H1 (cell line): ENCODE results near the gene KHDRBS2. TPM values are rescaled to one million over a fixed set of nuclear protein-coding genes. Genes with fewer than 3 reads are reported as not detected.

ENCODE experiments used
- CTCF ChIA-PET: fragments of 300-600 bp; sonication (Branson Sonifier 250); formaldehyde crosslinking; loops from one replicate; lab custom pipeline; 2021; ENCODE audit not compliant: partially characterized antibody; lab: Charles Lee
- POLR2A ChIA-PET: fragments of 300-600 bp; sonication (Branson Sonifier 250); formaldehyde crosslinking; loops from one replicate; lab custom pipeline; 2021; ENCODE audit warnings: inconsistent platforms; ENCODE audit not compliant: partially characterized antibody; lab: Charles Lee
- DNase-seq, 2 experiments: peaks; one replicate each; pipeline versions ENCODE4 v3.0.0 to v3.0.0-alpha.2; 2010 to 2022; ENCODE audit warnings: low spot score in 2 of 2, low read depth in 1 of 2, mixed read lengths in 1 of 2
- FAIRE-seq: peaks from 2 replicates; lab custom pipeline; 2011; peaks lifted over from hg19 to GRCh38; lab: Jason Lieb, UNC
- H2AFZ ChIP-seq: 2 replicates; pipeline ENCODE4 v1.8.1; 2012; ENCODE audit warnings: low read length, inconsistent platforms
- H2AK5ac ChIP-seq: 2 replicates; pipeline ENCODE4 v1.6.1; 2013; ENCODE audit warnings: low read depth, low read length
- H2BK120ac ChIP-seq: replicated peaks from 2 replicates; pipeline ENCODE3; 2013; ENCODE audit warnings: low read depth, low read length, inconsistent platforms
- H2BK12ac ChIP-seq: 2 replicates; pipeline ENCODE4 v1.6.1; 2013; ENCODE audit warnings: low read depth, low read length
- H2BK15ac ChIP-seq: 2 replicates; pipeline ENCODE4 v1.6.1; 2013; ENCODE audit warnings: low read length
- H2BK20ac ChIP-seq: 2 replicates; pipeline ENCODE4 v1.6.1; 2013; ENCODE audit warnings: low read length
- H2BK5ac ChIP-seq: 2 replicates; pipeline ENCODE4 v1.6.1; 2013; ENCODE audit warnings: low read depth, low read length
- H3K14ac ChIP-seq: 2 replicates; pipeline ENCODE4 v1.6.1; 2013; ENCODE audit warnings: inconsistent platforms; ENCODE audit not compliant: insufficient read length
- H3K18ac ChIP-seq: 2 replicates; pipeline ENCODE4 v1.6.1; 2013; ENCODE audit warnings: low read length; ENCODE audit errors: extremely low read depth
- H3K23ac ChIP-seq: 2 replicates; pipeline ENCODE4 v1.6.1; 2013; ENCODE audit warnings: inconsistent platforms; ENCODE audit not compliant: insufficient read length
- H3K23me2 ChIP-seq: 2 replicates; pipeline ENCODE4 v1.6.1; 2013; ENCODE audit warnings: low read depth, low read length
- H3K27ac ChIP-seq: 2 replicates; pipeline ENCODE4 v1.6.1; 2011; ENCODE audit warnings: low read depth, low read length, inconsistent platforms
- H3K27me3 ChIP-seq, 4 experiments: replicated peaks in 1 of 4; 1 replicate in 1 of 4; 2 replicates in 3 of 4; pipeline versions ENCODE4 v1.6.1 to v1.8.1; 2011 to 2013; ENCODE audit warnings: low read length in 3 of 4, mild to moderate bottlenecking in 3 of 4, inconsistent platforms in 2 of 4, mixed read lengths in 2 of 4, moderate library complexity in 1 of 4; ENCODE audit not compliant: control insufficient read depth in 3 of 4, insufficient read depth in 3 of 4; ENCODE audit errors: extremely low read depth in 1 of 4
- H3K36me3 ChIP-seq, 4 experiments: 2 replicates each; pipeline versions ENCODE4 v1.6.1 to v1.8.1; 2011 to 2013; ENCODE audit warnings: mild to moderate bottlenecking in 4 of 4, low read length in 3 of 4, moderate library complexity in 2 of 4, control low read depth in 1 of 4, inconsistent platforms in 1 of 4; ENCODE audit not compliant: insufficient read depth in 4 of 4, control insufficient read depth in 2 of 4
- H3K4ac ChIP-seq: replicated peaks from 2 replicates; pipeline ENCODE3; 2013; ENCODE audit warnings: low read length, low read depth, mixed read lengths, inconsistent platforms; ENCODE audit not compliant: insufficient read length
- H3K4me1 ChIP-seq, 4 experiments: replicated peaks in 1 of 4; 1 replicate in 1 of 4; 2 replicates in 3 of 4; pipeline versions ENCODE4 v1.6.1 to v1.8.1; 2011 to 2013; ENCODE audit warnings: low read length in 3 of 4, inconsistent platforms in 2 of 4, mixed read lengths in 1 of 4; ENCODE audit not compliant: insufficient read depth in 4 of 4, control insufficient read depth in 3 of 4
- H3K4me2 ChIP-seq, 2 experiments: 2 replicates each; pipeline versions ENCODE4 v1.6.1 to v1.8.1; 2011 to 2013; ENCODE audit warnings: low read depth in 2 of 2, low read length in 2 of 2, control low read depth in 1 of 2, inconsistent platforms in 1 of 2, mild to moderate bottlenecking in 1 of 2; ENCODE audit not compliant: insufficient read depth in 1 of 2
- H3K4me3 ChIP-seq, 4 experiments: fragments of 200-600, 300-600 bp in 1 of 4; sonication (generic), shearing (Covaris generic), sonication (Bioruptor Twin) in 1 of 4; 2 replicates each; pipeline versions ENCODE4 v1.5.1 to v1.8.1; 2011 to 2016; ENCODE audit warnings: low read length in 4 of 4, low read depth in 3 of 4, control low read depth in 2 of 4, inconsistent platforms in 2 of 4, mild to moderate bottlenecking in 2 of 4, mixed read lengths in 1 of 4, moderate library complexity in 1 of 4; ENCODE audit not compliant: insufficient read depth in 2 of 4; ENCODE audit errors: extremely low read depth in 1 of 4
- H3K56ac ChIP-seq: replicated peaks from 2 replicates; pipeline ENCODE3; 2013; ENCODE audit warnings: low read depth, mild to moderate bottlenecking, mixed read lengths, low read length, inconsistent platforms; ENCODE audit not compliant: insufficient read length
- H3K79me1 ChIP-seq: 2 replicates; pipeline ENCODE4 v1.6.1; 2013; ENCODE audit warnings: low read depth, low read length, control low read depth
- H3K79me2 ChIP-seq, 2 experiments: 2 replicates each; pipeline versions ENCODE4 v1.6.1 to v1.8.1; 2012 to 2013; ENCODE audit warnings: low read length in 2 of 2, mild to moderate bottlenecking in 2 of 2, inconsistent platforms in 1 of 2; ENCODE audit not compliant: insufficient read depth in 2 of 2, control insufficient read depth in 1 of 2
- H3K9ac ChIP-seq, 4 experiments: replicated peaks in 1 of 4; 1 replicate in 1 of 4; 2 replicates in 3 of 4; pipeline versions ENCODE4 v1.6.1 to v1.8.1; 2011 to 2013; ENCODE audit warnings: low read depth in 3 of 4, low read length in 3 of 4, control low read depth in 2 of 4, mild to moderate bottlenecking in 2 of 4, moderate library complexity in 2 of 4, inconsistent platforms in 1 of 4; ENCODE audit errors: extremely low read depth in 1 of 4
- H3K9me3 ChIP-seq, 2 experiments: 2 replicates each; pipeline versions ENCODE4 v1.6.1 to v1.8.1; 2012 to 2013; ENCODE audit warnings: mild to moderate bottlenecking in 2 of 2, moderate library complexity in 2 of 2, control low read depth in 1 of 2, inconsistent platforms in 1 of 2, low read depth in 1 of 2, low read length in 1 of 2, mixed read lengths in 1 of 2; ENCODE audit not compliant: insufficient read depth in 2 of 2
- H4K20me1 ChIP-seq, 2 experiments: replicated peaks in 1 of 2; 2 replicates each; pipeline versions ENCODE3 to v1.8.1; 2011 to 2013; ENCODE audit warnings: inconsistent platforms in 2 of 2, low read length in 2 of 2, mild to moderate bottlenecking in 1 of 2; ENCODE audit not compliant: insufficient read depth in 2 of 2, control insufficient read depth in 1 of 2
- H4K5ac ChIP-seq: 2 replicates; pipeline ENCODE4 v1.6.1; 2013; ENCODE audit warnings: low read length, low read depth, mixed read lengths, inconsistent platforms; ENCODE audit not compliant: insufficient read length
- H4K8ac ChIP-seq: 2 replicates; pipeline ENCODE4 v1.8.0; 2013; ENCODE audit warnings: mild to moderate bottlenecking, moderate library complexity, low read length, inconsistent platforms; ENCODE audit not compliant: insufficient read depth; ENCODE audit errors: extremely low read depth
- H4K91ac ChIP-seq: replicated peaks from 2 replicates; pipeline ENCODE3; 2013; ENCODE audit warnings: low read length, mixed read lengths, inconsistent platforms; ENCODE audit not compliant: insufficient read length
- ATF3 ChIP-seq: IDR thresholded peaks from 2 replicates; pipeline ENCODE4 v1.6.1; 2011; ENCODE audit warnings: low read depth, mild to moderate bottlenecking, low read length; ENCODE audit not compliant: insufficient read depth
- BACH1 ChIP-seq: IDR thresholded peaks from 2 replicates; pipeline ENCODE4 v1.6.1; 2012; ENCODE audit warnings: low read length, improper control_type of control experiment
- CTBP2 ChIP-seq: IDR thresholded peaks from 2 replicates; pipeline ENCODE4 v1.7.0; 2011; ENCODE audit warnings: borderline replicate concordance, mild to moderate bottlenecking, moderate library complexity, mixed read lengths, low read length; ENCODE audit not compliant: insufficient read depth, insufficient read length
- WGBS, 2 experiments: shearing (Covaris generic) in 1 of 2; methylation state at CpG; one replicate each; pipeline versions ENCODE4 v1.1.6 to v1.1.7; 2013 to 2015; ENCODE audit warnings: low lambda C conversion rate in 2 of 2, mixed read lengths in 2 of 2, inconsistent platforms in 1 of 2, low coverage in 1 of 2, missing lambda C conversion rate in 1 of 2; ENCODE audit not compliant: insufficient replicate concordance in 2 of 2, insufficient coverage in 1 of 2, insufficient read length in 1 of 2; ENCODE audit errors: extremely low coverage in 1 of 2, missing lambda C conversion rate in 1 of 2; 5-methylcytosine and 5-hydroxymethylcytosine counted together
- polyA plus RNA-seq, 7 experiments: library from polyadenylated mRNA; depleted of rRNA in 3 of 7; stranded (reverse) in 5 of 7; unstranded in 2 of 7; fragments of >200 nt in 5 of 7; fragments of 200-250 nt in 2 of 7; gene quantifications; 1 replicate in 5 of 7; 2 replicates in 1 of 7; 4 replicates in 1 of 7; pipeline versions ENCODE4 v1.2.1 to v1.2.3, GENCODE V29; 2011 to 2013; ENCODE audit warnings: missing spikeins in 2 of 7, mixed read lengths in 2 of 7
- total RNA-seq: library from RNA; stranded (reverse); fragmentation: NEBNext Ultra II Directional; extraction: Animal tissue kit (Norgen Biotek cat#: 25700); gene quantifications from 2 replicates; pipeline ENCODE4 v1.2.1, GENCODE V29; 2021

KHDRBS2 gene
- total and polyA plus RNA-seq, 2 of the 8 experiments (the other 6 are each of a cell fraction or from before 2014, with no cell fraction given): 5.2 to 7.7 TPM

- Histone ChIP-seq H2AK5ac (no peak overlapping the region), H3K23me2 (no peaks in the 10 kb centered on the region), H4K8ac (no peak overlapping the region), H3K9me3 (no peaks in the 10 kb centered on the region), H3K23ac (no peak overlapping the region), H4K20me1 (no peaks in the 10 kb centered on the region), H3K4me3 (no peak overlapping the region), H3K9ac (no peak overlapping the region), H3K18ac (no peak overlapping the region), H3K27me3 (peaks cover 0 to 1% (median 0%) of the 10 kb centered on the region in 4 experiments; a peak in 1 of 7 replicates), H3K79me2 (no peaks in the 10 kb centered on the region), H3K4me2 (no peak overlapping the region), H2BK15ac (peak overlapping the region; percentile 95; the same call in 1 of the 2 replicates), H2BK20ac (peak overlapping the region; percentile 93; the same call in 1 of the 2 replicates), H3K27ac (no peak overlapping the region), H2AFZ (no peak overlapping the region), H2BK12ac (no peak overlapping the region), H3K14ac (no peak overlapping the region), H2BK5ac (no peak overlapping the region), H3K79me1 (no peaks in the 10 kb centered on the region), H4K5ac (no peak overlapping the region), H3K36me3 (no peaks in the 10 kb centered on the region; a peak in 1 of 8 replicates), H4K91ac (no peak overlapping the region), H3K56ac (no peak overlapping the region), H3K4me1 (no peaks in the 10 kb centered on the region; a peak in 1 of 7 replicates), H3K4ac (no peak overlapping the region), H2BK120ac (no peak overlapping the region)
- no peak for FAIRE-seq
- WGBS, 2 experiments: 89% methylated on average over 2 of the region's 2 CpGs; no CpG with 5 or more reads in 1 of the 2 experiments
- no peak for DNase-seq
- TF ChIP-seq BACH1 (no peak), ATF3 (no peak), CTBP2 (no peak)
- CTCF ChIA-PET: no interaction called here
- POLR2A ChIA-PET: no interaction called here
These were observed 610.3 kb downstream of the KHDRBS2 start for GRCh38 chr6:61675734-61676133.
